ENCODE data around the gene JCAD.

Gene JCAD

DNA sequence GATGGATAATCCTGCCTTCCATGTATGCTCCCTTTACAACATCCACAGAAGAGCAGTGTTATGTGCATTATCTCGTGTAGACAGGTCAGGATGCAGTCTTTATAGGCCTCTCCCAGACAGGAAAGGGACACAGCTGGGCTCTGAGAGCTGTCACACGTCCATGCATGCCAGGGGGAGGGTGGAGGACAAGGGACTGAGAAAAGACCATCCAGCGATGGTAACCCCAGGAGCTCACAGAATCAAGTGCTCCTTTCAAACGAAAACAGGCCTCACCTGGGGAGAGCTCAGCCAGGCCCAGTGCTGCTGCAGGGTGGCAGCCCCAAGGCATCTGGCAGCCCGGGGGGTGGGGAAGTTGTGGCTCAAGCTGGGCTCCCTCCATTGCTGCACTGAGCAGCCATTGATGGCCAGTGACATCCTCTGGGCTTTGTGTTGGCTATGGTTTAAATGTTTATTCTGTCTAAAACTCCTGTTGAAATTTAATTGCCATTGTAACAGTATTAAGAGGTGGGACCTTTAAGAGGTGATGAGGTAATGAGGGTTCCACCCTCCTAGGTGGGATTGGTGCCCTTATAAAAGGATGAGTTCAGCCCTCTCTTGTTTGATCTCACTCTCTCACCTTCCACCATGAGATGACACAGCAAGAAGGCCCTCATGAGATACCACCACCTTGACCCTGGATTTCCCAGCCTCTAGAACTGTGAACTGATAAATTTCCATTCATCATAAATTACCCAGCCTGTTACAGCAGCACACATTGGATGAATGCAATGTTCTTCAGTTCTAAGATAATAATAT is 15.7 kb downstream of the JCAD start:
- DNase-seq (ENCODE audit: low read depth), result no peak

DNA sequence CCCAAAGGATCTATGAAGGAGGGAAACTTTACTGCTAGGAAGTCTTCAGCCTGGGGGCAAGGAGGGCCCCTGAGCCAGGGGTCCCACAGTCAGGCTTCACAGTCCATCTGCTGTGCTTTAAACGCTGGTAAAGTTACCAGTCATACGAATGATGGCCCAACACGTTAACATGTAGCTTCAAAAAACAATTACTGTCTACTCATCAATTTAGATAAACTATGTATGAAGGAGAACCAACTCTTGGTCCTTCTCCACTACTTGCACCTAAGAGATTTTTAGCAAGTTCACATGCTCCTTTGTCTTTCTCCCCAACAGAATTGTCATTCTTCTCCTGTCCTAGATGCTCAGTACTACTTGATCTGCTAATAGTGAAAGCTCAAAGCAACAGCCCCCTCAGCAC is 16.6 kb downstream of the JCAD start:
- no peak for DNase-seq (ENCODE audit: low read depth)

DNA sequence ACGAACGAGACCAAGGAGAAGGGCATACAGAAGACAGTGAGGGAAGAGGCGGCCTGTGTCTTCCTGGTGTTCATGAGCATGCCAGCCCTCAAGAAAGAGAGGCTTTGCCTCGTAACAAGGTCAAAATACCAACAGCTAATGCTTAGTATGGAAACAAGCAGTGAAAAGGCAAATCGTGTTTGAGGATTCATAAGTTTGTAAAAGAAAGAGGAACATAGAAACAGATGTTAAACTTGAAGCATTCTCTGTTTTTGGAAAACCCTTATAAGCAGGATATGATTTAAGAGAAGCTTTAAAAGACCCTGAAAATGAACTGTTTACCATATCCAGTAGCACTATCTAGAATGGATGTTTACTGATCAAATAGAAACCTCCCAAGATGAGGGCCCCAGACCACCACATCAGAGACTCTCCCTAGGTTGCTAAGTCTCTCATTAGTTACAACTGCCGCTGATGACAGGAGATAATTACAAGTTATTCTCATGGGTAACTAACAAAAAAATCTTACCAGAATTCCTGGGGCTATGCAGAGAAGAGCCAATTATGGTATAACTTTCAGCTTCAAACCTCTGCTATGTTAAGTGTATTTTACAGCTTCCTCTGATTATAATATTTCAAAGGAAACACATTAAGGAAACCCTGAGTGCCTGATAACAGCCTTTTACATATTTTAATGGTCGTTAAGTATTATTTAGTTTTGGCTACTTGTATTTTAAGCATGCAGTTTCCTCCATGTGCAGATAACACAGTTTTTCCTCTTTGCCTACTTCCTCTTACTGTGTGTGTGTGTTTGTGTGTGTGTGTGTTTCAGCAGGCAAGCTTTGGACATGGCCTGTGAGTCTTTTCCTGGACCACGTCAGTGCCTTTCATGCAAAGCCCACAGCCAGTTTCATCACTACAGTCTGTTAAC is 17.9 kb downstream of the JCAD start:
- no peak for DNase-seq (ENCODE audit: low read depth)

DNA sequence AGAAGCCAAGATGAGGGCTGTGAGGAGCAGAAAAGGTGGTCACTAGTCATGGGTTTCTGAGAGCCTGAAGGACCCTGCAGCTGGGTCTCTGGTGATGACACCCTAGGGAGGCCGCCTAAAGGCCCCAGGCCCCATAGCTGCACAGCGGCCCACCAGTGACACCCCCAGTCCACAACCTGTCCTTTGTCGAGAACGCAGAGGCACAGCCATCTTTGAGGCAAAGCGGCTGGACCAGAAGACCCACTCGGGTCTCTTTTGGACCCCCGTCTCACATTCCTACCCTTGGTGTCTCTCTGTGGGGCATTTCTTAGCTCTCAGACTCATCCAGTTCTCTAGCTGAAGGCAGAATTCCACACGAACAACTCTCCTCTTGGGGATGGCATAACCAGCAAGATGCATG is 18.8 kb downstream of the JCAD start:
- no peak for DNase-seq (ENCODE audit: low read depth)

DNA sequence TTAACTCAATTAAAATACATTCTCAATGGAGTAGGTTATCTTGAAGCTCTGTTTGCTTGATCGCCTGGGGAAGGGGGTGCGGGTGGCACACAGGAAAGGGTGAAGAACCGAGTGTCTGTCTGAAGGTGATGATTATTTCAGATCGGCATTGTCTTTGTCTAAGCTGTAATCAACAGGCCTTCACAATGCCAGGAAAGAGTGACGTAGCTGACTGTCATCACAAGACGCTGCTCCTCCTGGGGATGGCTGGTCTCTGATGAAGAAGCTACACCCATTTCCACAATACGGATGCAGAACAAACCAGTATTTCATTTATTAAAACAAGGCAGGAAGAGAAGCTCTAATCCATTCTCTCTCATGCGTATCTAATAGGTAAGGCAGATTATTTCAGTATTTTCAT is 19.4 kb downstream of the JCAD start:
- no peak for DNase-seq (ENCODE audit: low read depth)

DNA sequence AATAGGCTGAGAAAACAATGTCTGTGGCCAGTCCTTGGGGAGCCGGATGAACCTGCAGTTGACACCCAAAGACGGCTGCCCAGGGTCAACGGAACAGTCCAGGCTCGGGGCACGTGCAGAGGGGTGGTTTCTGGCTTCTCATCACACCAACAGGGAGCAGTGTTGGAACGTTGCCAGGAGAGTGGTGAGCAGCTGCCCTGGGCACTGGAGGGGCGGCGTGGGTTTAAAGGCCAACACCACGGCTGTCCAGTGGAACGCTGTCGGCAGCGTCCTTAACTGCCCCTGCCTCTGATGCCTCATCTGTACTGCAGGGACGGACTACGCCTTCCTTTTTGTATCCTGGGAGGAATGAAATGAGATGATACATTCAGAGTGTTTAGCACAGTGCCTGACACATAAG is 19.8 kb downstream of the JCAD start:
- DNase-seq (ENCODE audit: low read depth), result no peak

DNA sequence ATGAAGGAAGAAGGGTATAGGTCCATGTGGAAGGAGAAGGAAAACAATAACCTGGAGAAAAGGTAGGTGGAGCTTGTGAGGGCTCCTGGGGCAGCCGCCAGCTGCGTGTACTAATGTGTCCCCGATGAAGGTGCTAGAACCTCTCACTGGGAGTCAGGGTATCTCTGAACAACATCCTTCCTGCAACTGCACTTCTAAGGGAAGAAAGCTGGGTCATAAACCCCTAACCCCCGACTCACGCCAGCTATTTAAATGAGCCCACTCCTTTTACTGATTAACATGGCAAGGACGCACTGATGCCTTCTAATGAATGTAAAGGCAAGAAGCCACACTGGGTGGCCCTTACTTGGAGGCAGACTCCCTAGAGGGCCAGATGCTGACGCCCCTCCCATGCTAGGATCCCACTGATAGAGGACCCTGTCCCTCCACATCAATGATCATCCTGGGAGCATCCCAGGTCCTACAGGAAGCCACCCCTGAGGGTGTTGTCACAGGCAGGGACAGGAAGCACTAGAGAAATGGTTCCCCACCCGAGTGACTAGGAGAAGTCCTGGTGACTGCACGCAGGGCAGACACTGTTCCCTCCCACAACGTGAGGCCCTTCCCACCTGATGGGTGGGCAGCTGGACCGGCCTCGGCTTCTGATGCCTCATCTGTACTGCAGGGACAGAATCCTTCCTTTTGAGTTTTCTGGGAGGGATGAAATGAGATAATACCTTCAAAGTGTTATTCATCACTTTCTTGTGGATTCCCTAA is 20.4 kb downstream of the JCAD start:
- DNase-seq (ENCODE audit: low read depth), result no peak

DNA sequence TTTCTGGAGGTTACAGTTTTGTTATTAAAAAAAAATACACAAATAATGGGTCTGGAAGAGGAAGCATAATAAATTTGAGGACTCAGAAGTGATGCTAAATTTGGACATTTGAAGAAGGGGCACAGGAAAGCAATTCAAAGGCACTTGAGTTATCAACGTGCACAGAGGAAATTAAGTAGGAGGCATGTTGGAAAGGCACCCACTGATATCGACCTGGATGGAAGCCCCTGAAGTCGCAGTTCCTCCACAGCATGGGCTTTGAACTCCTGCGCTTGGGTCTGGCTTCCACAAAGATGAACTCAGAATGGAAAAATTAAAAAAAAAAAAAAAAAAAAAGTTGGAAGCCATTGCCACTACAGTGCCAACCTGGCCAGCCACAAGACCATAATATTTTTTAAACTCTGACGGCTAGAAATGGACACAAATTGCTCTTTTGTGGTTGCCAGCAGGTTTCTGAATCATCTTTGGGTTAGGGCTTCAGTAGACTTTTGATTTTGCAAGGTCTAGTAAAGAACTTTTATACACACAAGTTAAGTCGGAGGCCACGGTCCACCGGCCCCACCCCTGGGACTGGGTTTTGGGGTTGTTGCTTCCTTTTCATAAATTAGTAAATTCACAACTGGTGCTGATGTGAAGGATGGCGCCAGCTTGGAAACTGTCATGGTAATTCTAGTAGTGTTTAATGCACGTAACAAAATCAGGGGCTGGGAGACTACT is 21.6 kb downstream of the JCAD start:
- no peak for DNase-seq (ENCODE audit: low read depth)

DNA sequence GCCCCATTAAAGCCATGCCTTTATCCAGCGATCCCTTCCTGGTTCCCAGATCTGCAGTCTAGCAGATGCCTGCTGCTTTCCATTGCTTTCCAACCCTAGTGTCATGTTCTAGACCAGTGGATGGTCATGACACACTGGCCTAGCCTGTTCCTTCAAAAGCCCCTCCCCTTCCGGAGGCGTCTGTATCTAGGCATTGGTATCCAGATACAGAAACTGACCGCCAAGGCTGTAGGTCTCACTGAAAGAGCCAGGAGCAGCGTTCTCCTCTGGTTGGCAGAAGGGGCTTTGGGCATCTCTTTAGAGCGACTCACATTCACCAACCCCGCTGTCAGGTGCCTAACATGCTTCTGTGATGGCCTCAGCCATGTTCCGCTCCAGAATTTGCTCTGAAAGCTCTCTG is 22.6 kb downstream of the JCAD start:
- no peak for DNase-seq (ENCODE audit: low read depth)

DNA sequence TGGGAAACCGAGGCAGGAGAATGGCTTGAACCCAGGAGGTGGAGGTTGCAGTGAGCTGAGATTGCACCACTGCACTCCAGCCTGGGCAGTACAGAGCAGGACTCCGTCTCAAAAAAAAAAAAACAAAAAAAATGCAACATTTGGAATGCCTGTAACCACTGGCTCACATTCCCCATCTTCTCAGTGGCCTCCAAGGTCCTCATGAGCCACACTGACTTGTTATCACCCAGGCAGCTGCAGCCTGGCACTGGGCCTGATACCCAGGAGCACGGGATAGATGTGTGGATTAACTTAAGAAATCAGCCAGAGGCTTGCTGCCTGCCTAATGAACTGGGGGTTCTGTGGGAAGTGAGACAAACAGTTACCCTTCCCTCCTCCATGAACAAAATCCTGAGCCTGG is 23.0 kb downstream of the JCAD start:
- no peak for DNase-seq (ENCODE audit: low read depth)

DNA sequence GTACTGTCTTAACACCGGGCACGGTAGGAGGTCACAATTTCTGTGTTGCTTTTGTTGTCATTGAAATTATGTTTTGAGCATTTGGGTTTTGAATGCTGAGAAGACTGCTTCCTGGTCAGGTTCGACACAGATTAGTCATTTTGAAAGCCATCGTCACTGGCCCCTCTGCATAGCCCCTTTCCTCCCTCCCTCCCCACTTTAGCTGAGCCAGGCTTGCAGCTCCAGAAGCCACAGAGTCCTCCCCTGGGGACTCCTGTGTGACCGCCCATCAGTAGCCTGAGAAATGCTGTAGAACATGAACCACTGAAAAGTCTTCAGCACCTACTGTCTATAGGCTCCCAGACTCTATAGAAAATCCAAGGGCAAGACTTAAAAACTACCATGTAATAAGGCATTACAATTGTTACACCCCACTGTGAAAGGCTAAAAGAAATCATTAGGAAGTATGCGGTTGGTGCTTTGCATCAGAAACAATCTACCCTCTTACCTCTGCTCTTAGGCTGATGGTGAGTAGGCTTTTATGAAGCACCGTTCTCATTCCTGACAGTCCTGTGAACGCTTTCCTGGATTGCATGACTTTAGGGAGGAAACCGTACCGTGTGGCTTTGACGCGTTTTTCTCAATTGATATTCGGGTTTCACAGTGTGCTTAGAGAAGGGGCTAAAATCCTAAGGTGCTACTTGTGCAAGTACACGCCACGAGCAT is 24.8 kb downstream of the JCAD start:
- no peak for DNase-seq (ENCODE audit: low read depth)

DNA sequence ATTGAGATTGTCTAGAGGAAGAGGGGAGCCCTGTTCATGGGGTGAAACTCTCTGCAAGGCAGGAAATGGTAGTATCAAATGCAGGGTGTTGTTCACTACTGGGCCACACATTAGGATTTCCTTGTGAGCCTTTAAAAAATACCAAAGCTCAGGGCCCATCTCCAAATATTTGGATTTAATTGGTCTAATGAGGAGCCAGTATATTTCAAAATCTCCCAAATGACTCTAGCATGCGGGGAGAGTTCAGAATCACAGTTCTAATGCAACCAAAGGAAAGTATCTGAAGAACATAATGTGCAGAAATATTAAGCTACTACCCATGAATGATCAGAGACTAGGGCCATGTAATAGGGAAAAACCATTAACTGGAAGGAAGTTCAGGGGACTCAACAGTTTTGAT is 27.3 kb downstream of the JCAD start:
- DNase-seq (ENCODE audit: low read depth), result no peak

DNA sequence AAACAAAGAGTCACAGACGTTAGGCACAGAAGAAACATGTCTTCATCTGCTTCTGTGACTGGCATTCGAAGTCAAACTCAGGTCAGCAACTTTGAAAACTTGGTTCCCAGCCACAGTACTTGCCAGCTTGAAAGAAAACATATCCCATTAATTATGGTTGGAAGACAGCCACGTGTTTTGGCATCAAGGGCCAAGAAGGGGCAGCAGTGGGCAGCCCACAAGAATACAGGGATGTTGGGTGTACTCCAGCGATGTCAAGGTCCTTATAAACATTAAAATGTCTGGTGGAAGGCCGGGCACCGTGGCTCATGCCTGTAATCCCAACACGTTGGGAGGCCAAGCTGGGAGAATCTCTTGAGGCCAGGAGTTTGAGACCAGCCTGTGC is 29.5 kb downstream of the JCAD start:
- DNase-seq (ENCODE audit: low read depth), result no peak

DNA sequence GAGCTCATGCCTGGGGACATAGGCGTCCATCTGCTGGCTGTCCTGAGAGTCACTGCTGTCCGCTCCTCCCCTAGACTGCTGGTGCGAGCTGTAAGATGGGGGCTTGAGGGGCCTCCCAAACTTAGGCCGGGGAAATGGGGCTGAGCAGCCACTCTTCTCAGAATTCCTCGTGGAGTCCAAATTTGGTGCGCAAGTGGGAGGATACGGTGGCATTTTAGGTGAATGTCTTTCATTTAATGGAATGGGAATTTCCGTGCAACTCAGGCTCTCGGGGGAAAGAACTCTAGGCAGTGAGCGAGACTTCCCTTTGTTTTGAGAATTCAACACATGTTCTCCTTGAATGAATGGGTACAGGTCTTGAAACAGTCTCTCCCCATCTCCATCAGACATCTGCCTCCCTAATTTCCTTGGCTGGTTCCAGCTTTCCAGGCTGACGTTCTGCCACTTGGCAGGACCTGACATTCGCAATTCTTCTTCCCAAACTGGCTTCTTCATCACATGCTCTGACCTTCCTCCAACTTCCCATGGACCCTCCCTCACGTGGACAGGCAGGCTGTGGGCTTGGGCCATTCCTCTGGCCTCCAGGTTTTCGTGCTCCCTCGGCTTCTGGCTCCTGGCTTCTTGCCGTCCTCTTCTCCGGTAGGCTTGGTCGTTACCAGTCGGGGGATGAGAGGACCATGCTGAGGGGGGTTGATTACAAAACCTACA is 30.1 kb downstream of the JCAD start:
- no peak for DNase-seq (ENCODE audit: low read depth)

DNA sequence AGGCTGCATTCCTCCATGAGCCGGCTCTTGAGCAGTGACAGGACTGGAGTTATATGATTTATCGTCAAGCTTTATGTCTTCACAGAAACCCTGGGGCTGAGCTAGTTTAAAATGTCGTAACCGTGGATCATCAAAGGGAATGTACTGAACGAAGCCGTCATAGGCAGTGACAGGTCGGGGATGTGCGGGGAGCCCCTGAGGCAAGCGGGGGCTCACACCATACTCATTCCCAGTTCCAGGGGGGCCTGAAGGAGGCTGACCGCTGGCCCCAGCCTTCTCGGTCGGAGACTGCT is 30.7 kb downstream of the JCAD start:
- no peak for DNase-seq (ENCODE audit: low read depth)

DNA sequence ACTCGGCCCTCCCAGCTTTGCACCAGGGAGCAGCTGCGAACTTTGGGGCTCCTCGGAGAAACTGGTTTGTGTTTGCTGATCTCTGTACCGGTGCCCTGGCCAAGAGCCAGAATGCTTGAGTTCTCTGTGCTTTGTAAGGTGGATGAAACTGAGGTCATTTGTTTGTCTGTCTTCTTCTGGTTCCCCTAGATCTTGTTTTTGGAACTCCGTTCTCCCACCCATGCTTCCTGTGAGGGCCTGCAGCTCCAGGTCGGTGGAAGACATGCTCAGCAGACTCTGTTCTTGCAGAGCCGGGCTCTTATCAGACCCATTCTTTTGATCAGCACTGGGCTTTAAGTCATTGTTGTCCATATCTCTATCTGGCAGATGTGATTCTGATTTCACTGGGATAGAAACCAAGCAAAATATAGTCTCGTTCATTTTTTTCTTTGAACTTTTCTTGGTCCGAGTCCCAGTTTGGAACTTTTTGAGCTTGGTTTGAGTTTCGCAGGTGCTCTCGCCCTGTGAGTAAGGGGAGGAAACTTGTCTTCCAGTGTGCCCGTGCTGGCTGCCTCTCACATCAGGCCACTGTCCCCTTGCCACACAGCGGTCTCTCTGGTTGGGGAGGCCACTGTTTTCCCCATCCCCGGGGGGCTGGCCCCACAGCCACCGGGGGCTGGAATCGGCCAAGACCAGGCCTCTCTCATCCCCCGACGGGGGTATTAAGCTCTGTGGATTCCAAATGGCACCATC is 31.2 kb downstream of the JCAD start:
- DNase-seq (ENCODE audit: low read depth), result no peak

DNA sequence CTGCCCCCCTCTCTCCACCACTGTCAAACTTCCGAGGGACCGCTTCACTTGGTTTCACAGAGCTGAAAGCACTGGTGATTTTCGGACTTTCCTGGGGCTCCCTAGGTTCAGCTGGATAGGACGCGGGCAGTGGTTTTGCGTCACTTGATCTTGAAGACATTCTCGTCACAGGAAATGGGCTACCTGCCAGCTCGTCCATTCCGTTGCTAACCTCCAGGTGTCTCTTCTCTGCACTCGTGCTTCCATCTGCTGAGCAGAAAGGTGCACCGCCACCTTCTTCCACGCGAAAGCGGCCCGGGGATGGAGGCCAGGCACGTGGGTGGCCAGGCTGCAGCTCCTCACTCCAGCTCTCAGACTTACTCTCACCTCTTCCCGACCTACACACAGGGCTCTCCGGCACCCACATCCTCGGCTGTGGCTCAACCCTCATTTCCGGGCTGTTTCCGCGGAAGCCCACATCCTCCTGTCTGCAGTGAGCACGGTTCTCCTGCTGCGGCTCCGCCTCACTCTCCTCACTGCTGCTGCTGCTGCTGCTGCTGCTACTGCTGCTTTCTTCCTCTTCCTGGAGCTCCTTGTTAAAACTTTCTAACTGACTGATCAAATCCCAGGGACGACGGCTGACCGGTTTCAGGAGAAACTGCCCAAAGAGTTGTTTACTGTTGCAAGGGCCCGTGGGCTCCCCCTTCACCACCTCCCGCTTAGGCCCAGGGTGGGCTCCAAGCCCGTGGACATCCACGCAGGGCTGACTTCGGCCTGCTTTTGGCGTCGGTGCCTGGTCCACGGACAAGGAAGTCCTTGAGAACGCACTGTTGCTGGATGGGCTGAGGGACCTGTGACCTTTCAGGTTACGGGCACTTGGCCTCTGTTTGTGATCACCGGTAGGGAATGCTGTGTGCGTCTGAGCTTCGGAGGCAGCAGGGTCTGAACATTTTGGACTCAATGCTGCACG is 32.1 kb downstream of the JCAD start:
- DNase-seq (ENCODE audit: low read depth), result peak; percentile 64

DNA sequence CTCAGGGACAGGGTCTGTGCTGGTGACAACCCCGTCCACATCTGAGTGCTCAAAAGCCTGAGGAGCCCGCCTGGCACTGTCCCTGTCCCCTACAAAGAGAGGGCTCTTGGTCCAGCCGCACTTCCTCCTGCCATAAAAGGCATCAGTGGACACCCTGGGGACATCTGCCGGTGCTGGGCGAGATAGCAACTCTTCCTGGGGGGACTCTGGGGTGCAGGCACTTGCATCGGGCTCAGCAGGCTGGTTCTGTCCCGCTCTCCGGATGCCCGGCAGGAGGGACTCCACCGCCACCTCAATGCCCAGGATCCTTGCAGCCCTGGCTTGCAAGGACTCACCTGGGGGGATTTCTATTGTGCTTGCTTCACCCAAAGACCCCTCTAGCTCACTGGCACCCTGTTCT is 32.8 kb downstream of the JCAD start:
- DNase-seq (ENCODE audit: low read depth), result no peak

DNA sequence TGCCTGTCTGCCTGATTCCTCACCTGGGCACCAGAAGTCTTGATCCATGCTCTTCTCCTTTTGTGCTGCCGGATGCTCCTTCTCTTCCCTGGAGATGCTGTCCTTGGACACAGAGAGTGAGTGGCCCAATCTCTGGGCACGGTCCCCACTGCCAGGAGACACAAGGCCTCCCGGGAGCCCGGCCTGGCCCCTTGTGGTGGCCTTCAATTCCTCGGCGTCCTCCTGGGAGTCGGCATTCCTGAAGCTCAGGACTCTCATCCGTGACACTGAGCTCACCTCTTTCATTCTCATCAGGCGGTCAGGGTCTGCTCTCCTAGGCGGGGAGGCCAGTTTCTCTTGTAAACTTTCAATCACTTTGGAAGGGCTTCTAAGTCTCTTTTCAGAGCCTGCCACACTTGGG is 33.3 kb downstream of the JCAD start:
- DNase-seq (ENCODE audit: low read depth), result no peak
